Measurements from ENCODE around the gene ZNF277. TPM values are rescaled to one million over a fixed set of nuclear protein-coding genes. Genes with fewer than 3 reads are reported as not detected.
A peak's percentile ranks its signal among the peaks of the same experiment; 100 is the strongest.

ZNF277 gene
- total and polyA plus RNA-seq, 4 donors, result 7.8 to 23.5 (median 14.5) TPM

- TF ChIP-seq ZBTB33 (IDR thresholded peaks at IDR 0.05) (peak; percentile 82), RXRA (IDR thresholded peaks at IDR 0.05) (peak; percentile 90 to 91), EGR1 (IDR thresholded peaks at IDR 0.05; ENCODE audit: low read depth in 2 of 2) (no peak), HNF4A (conservative IDR thresholded peaks at IDR 0.05) (peak; percentile 100)
Measured at GRCh38 chr7:112193915-112194502, 12.5 kb upstream of the ZNF277 start (continued).

- Histone ChIP-seq H3K27me3 (ENCODE audit: control insufficient read depth in 4 of 4, insufficient read depth in 4 of 4, low read length in 3 of 4) (no peaks in the 10 kb centered on the region), H3K36me3 (ENCODE audit: control insufficient read depth in 4 of 4, insufficient read depth in 3 of 4, low read depth in 1 of 4, low read length in 3 of 4) (no peaks in the 10 kb centered on the region), H3K9me3 (ENCODE audit: control insufficient read depth in 4 of 4, low read length in 3 of 4) (no peaks in the 10 kb centered on the region), H3K4me1 (ENCODE audit: control insufficient read depth in 4 of 4, insufficient read depth in 4 of 4, low read length in 3 of 4) (peaks cover 0 to 29% (median 12%) of the 10 kb centered on the region in 4 donors), H3K9ac (ENCODE audit: low read depth in 1 of 2, low read length in 2 of 2) (no peak overlapping the region), H3K4me3 (ENCODE audit: low read depth in 1 of 3, low read length in 3 of 3) (no peak overlapping the region), H3K27ac (ENCODE audit: low read depth in 1 of 2, low read length in 2 of 2) (no peak overlapping the region)
- WGBS, result 83% methylated on average over 5 of the region's 5 CpGs
- no peak for DNase-seq (ENCODE audit: low spot score)
- no peak for TF ChIP-seq GABPA (IDR thresholded peaks at IDR 0.05 in 1 of 2, conservative IDR thresholded peaks at IDR 0.05 in 1 of 2)
- TF ChIP-seq, protein P1, sequence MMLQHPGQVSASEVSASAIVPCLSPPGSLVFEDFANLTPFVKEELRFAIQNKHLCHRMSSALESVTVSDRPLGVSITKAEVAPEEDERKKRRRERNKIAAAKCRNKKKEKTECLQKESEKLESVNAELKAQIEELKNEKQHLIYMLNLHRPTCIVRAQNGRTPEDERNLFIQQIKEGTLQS (IDR thresholded peaks at IDR 0.05), result no peak
- no peak for TF ChIP-seq EGR1 (IDR thresholded peaks at IDR 0.05; ENCODE audit: low read depth in 2 of 2)
- no peak for TF ChIP-seq RXRA (IDR thresholded peaks at IDR 0.05)
- no peak for TF ChIP-seq FOXA1 (IDR thresholded peaks at IDR 0.05)
- no peak for TF ChIP-seq NR2F2 (IDR thresholded peaks at IDR 0.05)
- no peak for TF ChIP-seq YY1 (IDR thresholded peaks at IDR 0.05)
Measured at GRCh38 chr7:112195717-112196116, 10.8 kb upstream of the ZNF277 start.

- no peak for TF ChIP-seq ZBTB33 (IDR thresholded peaks at IDR 0.05)
- no peak for TF ChIP-seq SP1 (IDR thresholded peaks at IDR 0.05)
- Histone ChIP-seq H3K4me1 (ENCODE audit: control insufficient read depth in 4 of 4, insufficient read depth in 4 of 4, low read length in 3 of 4) (peaks cover 0 to 29% (median 12%) of the 10 kb centered on the region in 4 donors), H3K4me3 (ENCODE audit: low read depth in 1 of 3, low read length in 3 of 3) (no peak overlapping the region), H3K9ac (ENCODE audit: low read depth in 1 of 2, low read length in 2 of 2) (no peak overlapping the region), H3K27ac (ENCODE audit: low read depth in 1 of 2, low read length in 2 of 2) (no peak overlapping the region), H3K36me3 (ENCODE audit: control insufficient read depth in 4 of 4, insufficient read depth in 3 of 4, low read depth in 1 of 4, low read length in 3 of 4) (no peaks in the 10 kb centered on the region), H3K9me3 (ENCODE audit: control insufficient read depth in 4 of 4, low read length in 3 of 4) (no peaks in the 10 kb centered on the region), H3K27me3 (ENCODE audit: control insufficient read depth in 4 of 4, insufficient read depth in 4 of 4, low read length in 3 of 4) (no peaks in the 10 kb centered on the region)
- 89% methylated on average over 6 of the region's 6 CpGs for WGBS
- no peak for DNase-seq (ENCODE audit: low spot score)
Measured at GRCh38 chr7:112197322-112197721, 9.2 kb upstream of the ZNF277 start.

DNA sequence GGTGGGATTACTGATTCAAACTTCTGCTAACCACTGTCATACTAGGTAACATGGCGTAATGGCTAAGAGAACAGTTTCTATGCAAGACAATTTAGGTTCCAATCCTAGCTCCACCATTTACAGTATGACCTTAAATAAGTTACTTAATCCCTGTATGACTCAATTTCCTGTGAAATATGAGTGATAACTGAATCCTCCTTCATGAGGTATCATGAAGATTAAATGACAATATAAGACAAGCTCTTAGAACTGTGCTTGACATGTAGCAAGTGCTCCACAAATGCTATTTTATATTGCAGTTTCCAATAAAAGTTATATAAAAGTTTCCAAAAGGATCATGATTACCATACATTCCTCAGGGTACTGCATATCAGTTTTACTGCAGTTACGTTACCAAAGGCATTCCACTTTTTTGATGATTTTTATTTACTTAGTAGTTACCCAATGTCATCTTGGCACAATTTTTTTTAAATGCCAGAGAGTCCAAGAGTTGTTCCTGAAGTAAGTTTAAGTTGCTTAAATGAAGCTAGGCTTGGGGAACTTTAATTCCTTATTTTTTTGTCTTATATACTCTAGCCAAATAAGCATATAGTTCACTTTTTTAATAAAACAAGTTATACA lies 7.3 kb upstream of the ZNF277 start:
- Histone ChIP-seq H3K36me3 (ENCODE audit: control insufficient read depth in 4 of 4, insufficient read depth in 3 of 4, low read depth in 1 of 4, low read length in 3 of 4) (no peaks in the 10 kb centered on the region), H3K4me3 (ENCODE audit: low read depth in 1 of 3, low read length in 3 of 3) (no peak overlapping the region), H3K4me1 (ENCODE audit: control insufficient read depth in 4 of 4, insufficient read depth in 4 of 4, low read length in 3 of 4) (peaks cover 2 to 38% (median 24%) of the 10 kb centered on the region in 4 donors), H3K27ac (ENCODE audit: low read depth in 1 of 2, low read length in 2 of 2) (no peak overlapping the region), H3K9me3 (ENCODE audit: control insufficient read depth in 4 of 4, low read length in 3 of 4) (no peaks in the 10 kb centered on the region), H3K9ac (ENCODE audit: low read depth in 1 of 2, low read length in 2 of 2) (no peak overlapping the region), H3K27me3 (ENCODE audit: control insufficient read depth in 4 of 4, insufficient read depth in 4 of 4, low read length in 3 of 4) (no peaks in the 10 kb centered on the region)
- TF ChIP-seq RAD21 (IDR thresholded peaks at IDR 0.05) (peak; percentile 13 to 18), FOXA1 (IDR thresholded peaks at IDR 0.05) (no peak), HNF4A (conservative IDR thresholded peaks at IDR 0.05) (peak in 1 of 2 donors; percentile 52), RXRA (IDR thresholded peaks at IDR 0.05) (peak in 1 of 2 donors; percentile 18)
- WGBS, result 63% methylated on average over 2 of the region's 2 CpGs
- DNase-seq (ENCODE audit: low spot score), result no peak
